Lung (tissue), 12 donors: ENCODE data around the gene TLE5. TPM values are rescaled to one million over a fixed set of nuclear protein-coding genes. Genes with fewer than 3 reads are reported as not detected.

Experiments
- ATAC-seq: fragments of 200-7000 bp; cut with Tn5 transposase; one replicate; pipeline ENCODE4 v1.9.1; 2020; ENCODE audit warnings: moderate number of reproducible peaks; ENCODE audit not compliant: insufficient read depth, low FRiP score
- DNase-seq, 3 donors: peaks; one replicate each; pipeline ENCODE4 v3.0.0-alpha.2; 2013 to 2017
- H3K27ac ChIP-seq, 2 donors: one replicate each; pipeline ENCODE4 v1.5.1; 2013; ENCODE audit warnings: mild to moderate bottlenecking in 2 of 2, moderate library complexity in 2 of 2, control low read depth in 1 of 2, inconsistent platforms in 1 of 2, low read depth in 1 of 2, low read length in 1 of 2
- H3K27me3 ChIP-seq, 3 donors: one replicate each; pipeline ENCODE4 v1.5.1; 2013; ENCODE audit warnings: low read length in 2 of 3; ENCODE audit not compliant: control insufficient read depth in 3 of 3, insufficient read depth in 3 of 3
- H3K36me3 ChIP-seq, 4 donors: one replicate each; pipeline ENCODE4 v1.5.1; 2013; ENCODE audit warnings: low read length in 4 of 4, mild to moderate bottlenecking in 1 of 4, moderate library complexity in 1 of 4; ENCODE audit not compliant: control insufficient read depth in 4 of 4, insufficient read depth in 4 of 4
- H3K4me1 ChIP-seq, 5 donors: one replicate each; pipeline ENCODE4 v1.5.1; 2013; ENCODE audit warnings: low read length in 5 of 5, mild to moderate bottlenecking in 2 of 5, moderate library complexity in 1 of 5; ENCODE audit not compliant: control insufficient read depth in 5 of 5, insufficient read depth in 5 of 5
- H3K4me3 ChIP-seq: one replicate; pipeline ENCODE4 v1.5.1; 2013; ENCODE audit warnings: mild to moderate bottlenecking, control low read depth, moderate library complexity
- H3K9ac ChIP-seq, 2 donors: one replicate each; pipeline ENCODE4 v1.5.1; 2013; ENCODE audit warnings: low read length in 2 of 2, control low read depth in 1 of 2; ENCODE audit not compliant: insufficient read depth in 1 of 2
- H3K9me3 ChIP-seq, 4 donors: one replicate each; pipeline ENCODE4 v1.5.1; 2013; ENCODE audit warnings: low read length in 3 of 4, mild to moderate bottlenecking in 1 of 4, moderate library complexity in 1 of 4; ENCODE audit not compliant: control insufficient read depth in 4 of 4, insufficient read depth in 3 of 4
- WGBS, 2 donors: extraction: QIAGEN DNeasy Blood & Tissue Kit; methylation state at CpG; one replicate each; pipeline ENCODE4 v1.1.7; 2013; 5-methylcytosine and 5-hydroxymethylcytosine counted together
- polyA plus RNA-seq, 2 donors: library from polyadenylated mRNA; stranded (reverse); fragments of 200-250 nt; gene quantifications; one replicate each; pipeline ENCODE4 v1.2.1, GENCODE V29; 2013
- total RNA-seq, 2 donors: library from RNA; depleted of rRNA in 1 of 2; stranded (reverse); fragments of >200 nt in 1 of 2; gene quantifications; one replicate each; pipeline ENCODE4 v1.2.1, GENCODE V29; 2014 to 2021
- TF ChIP-seq, protein P1 (sequence below): IDR thresholded peaks from 2 replicates; pipeline ENCODE4 v1.5.1; 2012; ENCODE audit warnings: mild to moderate bottlenecking; ENCODE audit errors: control extremely low read depth, extremely low read depth
- donor health status: control.
- donor health status: control.
- donor health status: Bipolar disorder and iron deficiency.
- donor health status: healthy.
- donor health status: DM: yes; HTN: yes; CAD: no.

TLE5 gene
- total and polyA plus RNA-seq, 4 donors = 179 to 797 (median 410) TPM

DNA sequence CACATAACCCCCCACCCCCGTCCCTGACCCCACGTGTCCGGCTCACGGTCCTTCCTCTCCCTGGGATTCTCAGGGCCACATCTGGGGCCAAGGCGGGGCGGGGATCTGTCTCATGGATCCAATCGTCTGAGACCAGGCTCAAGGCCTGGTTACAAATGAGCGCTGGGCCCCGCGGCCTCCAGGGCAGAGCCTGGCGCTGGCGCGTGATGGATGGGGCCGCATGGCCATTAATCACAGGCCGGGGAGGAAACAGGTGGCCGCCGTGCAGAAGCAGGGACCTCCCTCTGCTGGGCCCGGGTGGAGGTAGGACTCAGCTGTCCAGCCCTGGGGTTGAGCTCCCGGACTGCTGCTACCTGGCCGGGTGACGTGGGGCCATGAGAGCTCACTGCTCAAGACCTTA is 5.8 kb upstream of the TLE5 start:
- TF ChIP-seq, protein P1, sequence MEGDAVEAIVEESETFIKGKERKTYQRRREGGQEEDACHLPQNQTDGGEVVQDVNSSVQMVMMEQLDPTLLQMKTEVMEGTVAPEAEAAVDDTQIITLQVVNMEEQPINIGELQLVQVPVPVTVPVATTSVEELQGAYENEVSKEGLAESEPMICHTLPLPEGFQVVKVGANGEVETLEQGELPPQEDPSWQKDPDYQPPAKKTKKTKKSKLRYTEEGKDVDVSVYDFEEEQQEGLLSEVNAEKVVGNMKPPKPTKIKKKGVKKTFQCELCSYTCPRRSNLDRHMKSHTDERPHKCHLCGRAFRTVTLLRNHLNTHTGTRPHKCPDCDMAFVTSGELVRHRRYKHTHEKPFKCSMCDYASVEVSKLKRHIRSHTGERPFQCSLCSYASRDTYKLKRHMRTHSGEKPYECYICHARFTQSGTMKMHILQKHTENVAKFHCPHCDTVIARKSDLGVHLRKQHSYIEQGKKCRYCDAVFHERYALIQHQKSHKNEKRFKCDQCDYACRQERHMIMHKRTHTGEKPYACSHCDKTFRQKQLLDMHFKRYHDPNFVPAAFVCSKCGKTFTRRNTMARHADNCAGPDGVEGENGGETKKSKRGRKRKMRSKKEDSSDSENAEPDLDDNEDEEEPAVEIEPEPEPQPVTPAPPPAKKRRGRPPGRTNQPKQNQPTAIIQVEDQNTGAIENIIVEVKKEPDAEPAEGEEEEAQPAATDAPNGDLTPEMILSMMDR = no peak
- H3K4me1 ChIP-seq = peaks cover 0 to 4% (median 3%) of the 10 kb centered on the region in 5 donors
- ATAC-seq (no peak), DNase-seq (peak in 1 of 3 donors; percentile 24)
- 32 to 63% methylated on average over 21 of the region's 21 CpGs for WGBS, 2 donors
- H3K27ac ChIP-seq = no peak overlapping the region
- H3K4me3 ChIP-seq = no peak overlapping the region
- H3K9me3 ChIP-seq = no peaks in the 10 kb centered on the region
- no peaks in the 10 kb centered on the region for H3K27me3 ChIP-seq
- H3K36me3 ChIP-seq = no peaks in the 10 kb centered on the region
- no peak overlapping the region for H3K9ac ChIP-seq

DNA sequence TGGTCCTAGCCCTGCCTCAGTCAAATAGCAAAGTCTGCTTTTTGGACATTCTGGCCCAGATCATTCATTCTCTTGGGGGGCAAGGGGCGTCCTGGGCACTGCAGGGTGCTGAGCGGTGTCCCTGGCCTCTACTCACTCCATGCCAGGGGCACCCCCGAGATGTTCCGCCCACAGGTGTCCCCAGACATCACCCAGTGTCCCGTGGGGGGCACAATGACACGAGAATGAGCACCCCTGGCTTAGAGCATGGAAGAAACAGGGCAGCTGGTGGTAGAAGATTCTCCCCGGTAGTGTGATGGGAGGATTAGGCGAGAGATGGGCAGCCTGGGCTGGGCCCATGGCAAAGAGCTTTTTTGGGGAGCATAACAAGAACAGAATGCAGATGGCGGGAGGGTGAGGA is 5.3 kb upstream of the TLE5 start:
- 88 to 91% methylated on average over 9 of the region's 9 CpGs for WGBS, 2 donors
- ATAC-seq (no peak), DNase-seq (no peak)
- H3K36me3 ChIP-seq = no peaks in the 10 kb centered on the region
- no peak overlapping the region for H3K9ac ChIP-seq
- TF ChIP-seq, protein P1 = no peak
- peaks cover 0 to 4% (median 0%) of the 10 kb centered on the region in 5 donors for H3K4me1 ChIP-seq
- no peak overlapping the region for H3K4me3 ChIP-seq
- no peak overlapping the region for H3K27ac ChIP-seq
- no peaks in the 10 kb centered on the region for H3K27me3 ChIP-seq
- no peaks in the 10 kb centered on the region for H3K9me3 ChIP-seq

DNA sequence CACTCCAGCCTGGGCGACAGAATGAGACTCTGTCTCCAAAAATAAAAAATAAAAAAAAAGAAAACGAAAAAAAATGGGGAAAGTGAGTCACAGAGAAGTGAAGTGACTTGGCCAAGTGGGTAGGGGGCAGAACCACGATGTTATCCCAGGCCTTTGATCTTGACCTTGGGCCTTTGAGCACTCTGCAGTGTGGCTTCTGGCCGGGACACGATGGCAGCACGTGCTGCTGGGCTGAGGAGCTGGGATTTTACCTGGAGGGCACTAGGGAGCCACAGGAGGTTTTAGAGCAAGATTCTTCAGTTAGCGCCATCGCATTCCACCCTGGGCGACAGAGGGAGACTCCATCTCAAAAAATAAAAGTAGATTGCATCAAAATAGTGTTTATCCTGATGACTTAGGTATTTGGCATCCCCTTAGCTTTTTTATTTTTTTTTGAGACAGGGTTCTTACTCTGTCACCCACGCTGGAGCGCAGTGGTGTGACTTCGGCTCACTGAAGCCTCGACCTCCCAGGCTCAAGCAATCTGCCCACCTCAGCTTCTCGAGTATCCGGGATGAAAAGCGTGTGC is 4.3 kb upstream of the TLE5 start:
- ATAC-seq (no peak), DNase-seq (no peak)
- Histone ChIP-seq H3K27ac (peak overlapping the region in 1 of 2 donors; percentile 62), H3K27me3 (no peaks in the 10 kb centered on the region), H3K4me3 (no peak overlapping the region), H3K4me1 (peaks cover 0 to 4% (median 0%) of the 10 kb centered on the region in 5 donors), H3K9ac (no peak overlapping the region), H3K36me3 (no peaks in the 10 kb centered on the region), H3K9me3 (no peaks in the 10 kb centered on the region)
- TF ChIP-seq, protein P1 = no peak
- 90 to 91% methylated on average over 16 of the region's 16 CpGs for WGBS, 2 donors
